ENCODE data around the gene COL17A1. TPM values are rescaled to one million over a fixed set of nuclear protein-coding genes. Genes with fewer than 3 reads are reported as not detected.

Gene COL17A1
- polyA plus RNA-seq, 1 donor (not counting 4 experiments of a cell fraction or from before 2014, with no cell fraction given), result 2,386 TPM

GRCh38 chr10:104099269-104099668, 13.6 kb upstream of the COL17A1 start:
- H3K4me2 ChIP-seq (ENCODE audit: control insufficient read depth, extremely low read depth, insufficient read depth, low read depth, low read length), result peak overlapping the region; percentile 58
- TF ChIP-seq EZH2 (IDR thresholded peaks at IDR 0.05; ENCODE audit: low read length), result no peak
- TF ChIP-seq, protein P1, sequence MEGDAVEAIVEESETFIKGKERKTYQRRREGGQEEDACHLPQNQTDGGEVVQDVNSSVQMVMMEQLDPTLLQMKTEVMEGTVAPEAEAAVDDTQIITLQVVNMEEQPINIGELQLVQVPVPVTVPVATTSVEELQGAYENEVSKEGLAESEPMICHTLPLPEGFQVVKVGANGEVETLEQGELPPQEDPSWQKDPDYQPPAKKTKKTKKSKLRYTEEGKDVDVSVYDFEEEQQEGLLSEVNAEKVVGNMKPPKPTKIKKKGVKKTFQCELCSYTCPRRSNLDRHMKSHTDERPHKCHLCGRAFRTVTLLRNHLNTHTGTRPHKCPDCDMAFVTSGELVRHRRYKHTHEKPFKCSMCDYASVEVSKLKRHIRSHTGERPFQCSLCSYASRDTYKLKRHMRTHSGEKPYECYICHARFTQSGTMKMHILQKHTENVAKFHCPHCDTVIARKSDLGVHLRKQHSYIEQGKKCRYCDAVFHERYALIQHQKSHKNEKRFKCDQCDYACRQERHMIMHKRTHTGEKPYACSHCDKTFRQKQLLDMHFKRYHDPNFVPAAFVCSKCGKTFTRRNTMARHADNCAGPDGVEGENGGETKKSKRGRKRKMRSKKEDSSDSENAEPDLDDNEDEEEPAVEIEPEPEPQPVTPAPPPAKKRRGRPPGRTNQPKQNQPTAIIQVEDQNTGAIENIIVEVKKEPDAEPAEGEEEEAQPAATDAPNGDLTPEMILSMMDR (optimal IDR thresholded peaks at IDR 0.05 in 1 of 3, IDR thresholded peaks at IDR 0.05 in 1 of 3, conservative IDR thresholded peaks at IDR 0.05 in 1 of 3; ENCODE audit: extremely low read depth in 1 of 3, insufficient read depth in 2 of 3, low read length in 3 of 3), result no peak
- H4K20me1 ChIP-seq (ENCODE audit: control insufficient read depth, extremely low read depth, insufficient read depth, low read length), result no peaks in the 10 kb centered on the region
- FAIRE-seq (no peak), DNase-seq (ENCODE audit: low read depth, low spot score) (no peak)
- no peaks in the 10 kb centered on the region for H3K36me3 ChIP-seq (ENCODE audit: control insufficient read depth in 2 of 2, extremely low read depth in 1 of 2, insufficient read depth in 2 of 2, low read length in 2 of 2)
- H3K4me3 ChIP-seq (ENCODE audit: control insufficient read depth in 2 of 3, extremely low read depth in 1 of 3, insufficient read depth in 2 of 3, low read depth in 1 of 3, low read length in 3 of 3), result peak overlapping the region in 1 of 3 experiments; percentile 19
- H3K9me1 ChIP-seq (ENCODE audit: control insufficient read depth, extremely low read depth, insufficient read depth, low read length), result no peaks in the 10 kb centered on the region
- no peaks in the 10 kb centered on the region for H3K79me2 ChIP-seq (ENCODE audit: control insufficient read depth, insufficient read depth, low read length)
- no peaks in the 10 kb centered on the region for H3K27me3 ChIP-seq (ENCODE audit: control insufficient read depth, extremely low read depth, insufficient read depth, low read length)
- H3K4me1 ChIP-seq (ENCODE audit: control insufficient read depth, extremely low read depth, insufficient read depth, low read length), result peaks cover 19% of the 10 kb centered on the region
- no peak overlapping the region for H2AFZ ChIP-seq (ENCODE audit: control insufficient read depth, low read length)
- peak overlapping the region; percentile 43 for H3K9ac ChIP-seq (ENCODE audit: control insufficient read depth, extremely low read depth, insufficient read depth, low read length)
- H3K9me3 ChIP-seq (ENCODE audit: control insufficient read depth, low read depth, low read length), result peaks cover 10% of the 10 kb centered on the region
- peak overlapping the region; percentile 86 for H3K27ac ChIP-seq (ENCODE audit: control insufficient read depth, insufficient read depth, low read length)
- dilution Hi-C loops (cut with MboI; ENCODE audit: extremely low pct_ligation_motif_present, low sequenced_read_pairs), result no loop called here

- dilution Hi-C loops (cut with MboI; ENCODE audit: extremely low pct_ligation_motif_present, low sequenced_read_pairs), result no loop called here
- no peak overlapping the region for H3K9ac ChIP-seq (ENCODE audit: control insufficient read depth, extremely low read depth, insufficient read depth, low read length)
- H4K20me1 ChIP-seq (ENCODE audit: control insufficient read depth, extremely low read depth, insufficient read depth, low read length), result no peaks in the 10 kb centered on the region
- H3K4me3 ChIP-seq (ENCODE audit: control insufficient read depth in 2 of 3, extremely low read depth in 1 of 3, insufficient read depth in 2 of 3, low read depth in 1 of 3, low read length in 3 of 3), result no peak overlapping the region
- H3K27me3 ChIP-seq (ENCODE audit: control insufficient read depth, extremely low read depth, insufficient read depth, low read length), result no peaks in the 10 kb centered on the region
- H2AFZ ChIP-seq (ENCODE audit: control insufficient read depth, low read length), result peak overlapping the region; percentile 38
- TF ChIP-seq EZH2 (IDR thresholded peaks at IDR 0.05; ENCODE audit: low read length), result no peak
- H3K27ac ChIP-seq (ENCODE audit: control insufficient read depth, insufficient read depth, low read length), result peak overlapping the region; percentile 86
- FAIRE-seq, result peak; percentile 44
- no peaks in the 10 kb centered on the region for H3K36me3 ChIP-seq (ENCODE audit: control insufficient read depth in 2 of 2, extremely low read depth in 1 of 2, insufficient read depth in 2 of 2, low read length in 2 of 2)
- no peaks in the 10 kb centered on the region for H3K9me1 ChIP-seq (ENCODE audit: control insufficient read depth, extremely low read depth, insufficient read depth, low read length)
- H3K4me2 ChIP-seq (ENCODE audit: control insufficient read depth, extremely low read depth, insufficient read depth, low read depth, low read length), result no peak overlapping the region
- peaks cover 12% of the 10 kb centered on the region for H3K9me3 ChIP-seq (ENCODE audit: control insufficient read depth, low read depth, low read length)
- no peak for DNase-seq (ENCODE audit: low read depth, low spot score)
- no peaks in the 10 kb centered on the region for H3K79me2 ChIP-seq (ENCODE audit: control insufficient read depth, insufficient read depth, low read length)
- H3K4me1 ChIP-seq (ENCODE audit: control insufficient read depth, extremely low read depth, insufficient read depth, low read length), result peaks cover 19% of the 10 kb centered on the region
Measured at GRCh38 chr10:104098358-104098925, 12.8 kb upstream of the COL17A1 start.

- H3K9me1 ChIP-seq (ENCODE audit: control insufficient read depth, extremely low read depth, insufficient read depth, low read length), result no peaks in the 10 kb centered on the region
- H3K36me3 ChIP-seq (ENCODE audit: control insufficient read depth in 2 of 2, extremely low read depth in 1 of 2, insufficient read depth in 2 of 2, low read length in 2 of 2), result no peaks in the 10 kb centered on the region
- dilution Hi-C loops (cut with MboI; ENCODE audit: extremely low pct_ligation_motif_present, low sequenced_read_pairs), result no loop called here
- DNase-seq (ENCODE audit: low read depth, low spot score) (no peak), FAIRE-seq (peak; percentile 23)
- TF ChIP-seq, protein P1 (optimal IDR thresholded peaks at IDR 0.05 in 1 of 3, IDR thresholded peaks at IDR 0.05 in 1 of 3, conservative IDR thresholded peaks at IDR 0.05 in 1 of 3; ENCODE audit: extremely low read depth in 1 of 3, insufficient read depth in 2 of 3, low read length in 3 of 3), result no peak
- TF ChIP-seq EZH2 (IDR thresholded peaks at IDR 0.05; ENCODE audit: low read length), result no peak
- H2AFZ ChIP-seq (ENCODE audit: control insufficient read depth, low read length), result no peak overlapping the region
- no peaks in the 10 kb centered on the region for H3K79me2 ChIP-seq (ENCODE audit: control insufficient read depth, insufficient read depth, low read length)
- H3K4me1 ChIP-seq (ENCODE audit: control insufficient read depth, extremely low read depth, insufficient read depth, low read length), result peaks cover 34% of the 10 kb centered on the region
- H3K27ac ChIP-seq (ENCODE audit: control insufficient read depth, insufficient read depth, low read length), result no peak overlapping the region
- H3K9ac ChIP-seq (ENCODE audit: control insufficient read depth, extremely low read depth, insufficient read depth, low read length), result no peak overlapping the region
- no peak overlapping the region for H3K4me3 ChIP-seq (ENCODE audit: control insufficient read depth in 2 of 3, extremely low read depth in 1 of 3, insufficient read depth in 2 of 3, low read depth in 1 of 3, low read length in 3 of 3)
- H4K20me1 ChIP-seq (ENCODE audit: control insufficient read depth, extremely low read depth, insufficient read depth, low read length), result no peaks in the 10 kb centered on the region
- no peaks in the 10 kb centered on the region for H3K27me3 ChIP-seq (ENCODE audit: control insufficient read depth, extremely low read depth, insufficient read depth, low read length)
- H3K4me2 ChIP-seq (ENCODE audit: control insufficient read depth, extremely low read depth, insufficient read depth, low read depth, low read length), result no peak overlapping the region
- peaks cover 18% of the 10 kb centered on the region for H3K9me3 ChIP-seq (ENCODE audit: control insufficient read depth, low read depth, low read length)
Measured at GRCh38 chr10:104096692-104097091, 11.0 kb upstream of the COL17A1 start.
